Measurements from ENCODE around the gene SERPINE3.

The SERPINE3 gene

DNA sequence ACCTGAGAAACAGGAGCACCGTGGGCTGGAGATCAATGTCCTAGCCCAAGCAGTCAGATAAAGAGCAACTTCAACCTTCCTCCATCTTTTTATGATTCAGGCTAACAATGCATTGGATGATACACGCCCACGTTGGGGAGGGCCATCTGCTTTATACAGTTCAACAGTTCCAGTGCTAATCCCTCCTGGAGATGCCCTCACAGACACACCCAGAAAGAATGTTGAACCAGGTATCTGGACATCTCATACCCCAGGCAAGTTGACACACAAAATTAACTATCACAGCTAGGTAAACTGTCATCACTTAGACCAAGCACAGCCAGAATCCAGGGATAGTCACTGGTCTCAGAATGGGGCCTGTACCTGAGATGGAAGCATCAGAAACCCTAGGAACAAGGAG lies 20.6 kb upstream of the SERPINE3 start:
- TF ChIP-seq, protein P1, sequence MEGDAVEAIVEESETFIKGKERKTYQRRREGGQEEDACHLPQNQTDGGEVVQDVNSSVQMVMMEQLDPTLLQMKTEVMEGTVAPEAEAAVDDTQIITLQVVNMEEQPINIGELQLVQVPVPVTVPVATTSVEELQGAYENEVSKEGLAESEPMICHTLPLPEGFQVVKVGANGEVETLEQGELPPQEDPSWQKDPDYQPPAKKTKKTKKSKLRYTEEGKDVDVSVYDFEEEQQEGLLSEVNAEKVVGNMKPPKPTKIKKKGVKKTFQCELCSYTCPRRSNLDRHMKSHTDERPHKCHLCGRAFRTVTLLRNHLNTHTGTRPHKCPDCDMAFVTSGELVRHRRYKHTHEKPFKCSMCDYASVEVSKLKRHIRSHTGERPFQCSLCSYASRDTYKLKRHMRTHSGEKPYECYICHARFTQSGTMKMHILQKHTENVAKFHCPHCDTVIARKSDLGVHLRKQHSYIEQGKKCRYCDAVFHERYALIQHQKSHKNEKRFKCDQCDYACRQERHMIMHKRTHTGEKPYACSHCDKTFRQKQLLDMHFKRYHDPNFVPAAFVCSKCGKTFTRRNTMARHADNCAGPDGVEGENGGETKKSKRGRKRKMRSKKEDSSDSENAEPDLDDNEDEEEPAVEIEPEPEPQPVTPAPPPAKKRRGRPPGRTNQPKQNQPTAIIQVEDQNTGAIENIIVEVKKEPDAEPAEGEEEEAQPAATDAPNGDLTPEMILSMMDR (IDR thresholded peaks at IDR 0.05; ENCODE audit: low read depth, low read length, missing control alignments) = no peak
- no peak for DNase-seq (ENCODE audit: low read depth)
- no peak overlapping the region for H3K4me3 ChIP-seq (ENCODE audit: low read depth, low read length)

DNA sequence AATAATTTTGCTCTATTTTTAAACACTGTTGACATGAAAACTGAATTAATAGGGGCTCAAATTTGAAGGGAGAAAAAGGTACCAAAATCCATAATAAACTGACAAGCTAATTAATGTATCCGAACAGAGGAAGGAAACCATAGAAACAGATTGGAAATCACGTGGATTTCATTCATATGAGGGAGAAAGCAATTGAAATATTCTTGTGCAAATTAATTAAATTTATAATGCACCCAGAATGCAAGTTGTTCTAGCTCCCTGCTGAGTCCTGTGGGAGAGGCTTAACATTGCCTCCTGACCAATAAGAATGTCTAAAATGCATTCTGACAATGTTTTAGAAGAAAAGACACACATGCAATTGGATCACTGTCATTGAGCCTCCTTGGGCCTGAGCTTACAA lies 17.7 kb upstream of the SERPINE3 start:
- no peak overlapping the region for H3K4me3 ChIP-seq (ENCODE audit: low read depth, low read length)
- TF ChIP-seq, protein P1 (IDR thresholded peaks at IDR 0.05; ENCODE audit: low read depth, low read length, missing control alignments) = no peak
- DNase-seq (ENCODE audit: low read depth) = no peak

DNA sequence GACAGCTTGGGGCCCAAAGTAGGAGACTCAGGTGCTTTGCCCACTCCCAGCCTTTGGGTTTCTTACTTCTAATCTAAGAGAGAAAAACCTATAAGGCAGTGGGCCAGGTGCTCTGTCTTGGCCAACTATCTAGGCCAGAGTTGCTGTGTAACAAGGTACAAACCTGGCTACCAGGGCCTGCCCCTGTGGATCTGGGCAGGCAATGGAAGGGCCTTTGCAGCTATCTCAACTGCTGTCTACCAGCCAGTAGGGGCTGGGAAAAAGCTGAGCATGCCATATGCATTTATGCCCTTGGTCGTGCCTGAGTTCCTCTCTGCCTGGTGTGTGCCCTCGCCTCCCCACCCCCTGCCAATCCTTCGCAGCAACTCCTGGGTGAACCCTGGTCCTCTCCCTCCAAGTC lies 16.7 kb upstream of the SERPINE3 start:
- TF ChIP-seq, protein P1 (IDR thresholded peaks at IDR 0.05; ENCODE audit: low read depth, low read length, missing control alignments) = no peak
- DNase-seq (ENCODE audit: low read depth) = no peak

DNA sequence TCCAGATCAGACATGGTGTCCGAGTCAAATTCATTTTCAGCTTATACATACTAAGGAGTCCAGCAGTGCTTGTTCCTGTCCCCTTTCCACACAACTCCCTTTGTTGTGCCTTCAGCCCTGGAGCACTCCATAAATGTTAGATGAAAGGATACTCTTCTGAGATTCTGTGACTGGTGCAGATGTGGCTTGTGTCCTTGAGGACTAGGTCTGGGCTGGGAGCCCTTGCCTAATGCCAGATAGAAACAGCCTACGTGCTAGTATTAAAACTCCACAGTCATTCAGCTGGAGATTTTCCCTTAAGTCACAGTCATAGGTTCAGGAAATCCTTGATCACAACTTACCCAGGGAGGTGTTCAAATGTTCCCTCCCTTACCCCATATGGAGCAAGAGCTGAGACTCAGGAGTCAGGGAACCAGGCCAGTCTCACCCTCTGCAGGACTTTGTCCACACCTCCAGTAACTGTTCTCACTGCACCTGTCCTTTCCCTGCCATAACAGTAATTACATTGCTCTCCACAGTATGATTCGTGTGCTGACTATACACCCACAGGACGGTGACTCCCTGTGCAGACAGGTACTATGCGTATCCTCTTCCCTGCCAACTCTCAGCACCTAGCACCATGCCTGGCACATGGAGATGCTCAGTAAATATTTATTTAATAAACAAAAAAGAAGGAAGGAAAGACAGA lies 15.5 kb upstream of the SERPINE3 start:
- DNase-seq (ENCODE audit: low read depth) = no peak
- TF ChIP-seq, protein P1 (IDR thresholded peaks at IDR 0.05; ENCODE audit: low read depth, low read length, missing control alignments) = no peak
- no peak overlapping the region for H3K4me3 ChIP-seq (ENCODE audit: low read depth, low read length)

More for the DNA sequence above, 16.7 kb upstream of the SERPINE3 start:
- no peak overlapping the region for H3K4me3 ChIP-seq (ENCODE audit: low read depth, low read length)

DNA sequence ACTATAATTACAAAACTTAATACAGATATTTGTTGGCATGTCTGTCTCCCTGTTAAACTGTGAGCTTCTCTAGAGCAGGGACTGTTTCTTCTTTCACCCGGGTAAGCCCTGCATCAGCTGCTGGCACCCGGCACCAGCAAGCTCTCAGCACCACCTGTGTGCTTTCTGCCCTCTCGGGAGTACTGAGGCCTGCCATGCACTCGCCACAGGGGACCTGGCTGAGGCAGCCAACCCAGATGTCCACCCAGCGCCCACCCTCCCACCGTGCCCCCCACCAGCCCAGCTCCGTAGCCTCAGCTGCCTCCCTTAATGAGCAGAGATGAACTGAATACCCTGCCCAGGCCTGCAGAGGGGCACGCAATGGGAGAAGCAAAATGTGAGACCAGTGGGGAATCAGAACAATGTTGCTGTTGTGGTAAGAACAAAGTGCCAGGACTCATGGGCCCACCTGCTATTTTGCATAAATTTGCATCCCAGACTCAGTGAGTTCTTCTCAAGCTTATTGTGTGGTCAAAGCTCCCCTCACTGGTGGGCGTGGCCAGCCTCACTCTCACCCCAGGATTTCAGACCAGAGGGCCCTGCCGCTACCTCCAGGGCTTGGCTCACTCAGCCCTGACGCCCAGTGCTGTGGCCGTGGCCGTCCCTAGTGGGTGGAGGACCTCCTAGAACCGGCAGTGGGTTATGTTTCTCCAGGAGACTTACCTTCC lies 14.6 kb upstream of the SERPINE3 start:
- no peak for DNase-seq (ENCODE audit: low read depth)
- H3K4me3 ChIP-seq (ENCODE audit: low read depth, low read length) = no peak overlapping the region
- TF ChIP-seq, protein P1 (IDR thresholded peaks at IDR 0.05; ENCODE audit: low read depth, low read length, missing control alignments) = no peak

DNA sequence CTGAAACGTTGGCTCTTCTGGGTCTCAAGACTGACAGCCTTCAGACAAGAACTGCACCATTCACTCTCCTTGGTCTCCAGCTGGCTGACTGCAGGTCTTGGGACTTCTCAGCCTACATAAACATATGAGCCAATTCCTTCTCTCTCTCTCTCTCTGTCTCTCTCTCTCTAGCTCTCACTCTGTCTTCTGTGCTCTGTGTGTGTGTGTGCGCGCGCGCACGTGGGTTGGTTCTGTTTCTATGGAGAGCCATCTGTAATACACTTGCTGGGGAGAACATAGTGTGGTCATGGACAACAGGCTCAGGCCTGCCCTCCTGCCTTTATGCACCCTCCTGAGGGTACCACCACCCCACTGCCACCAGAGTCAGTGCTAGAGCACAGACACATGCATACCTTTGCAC lies 13.7 kb upstream of the SERPINE3 start:
- H3K4me3 ChIP-seq (ENCODE audit: low read depth, low read length) = no peak overlapping the region
- DNase-seq (ENCODE audit: low read depth) = no peak
- TF ChIP-seq, protein P1 (IDR thresholded peaks at IDR 0.05; ENCODE audit: low read depth, low read length, missing control alignments) = no peak

Measured in GM12864 (cell line).